Mesenchymal stem cell (in vitro differentiated cells and primary cell): Measurements from ENCODE around the gene MED8.
"Not testable (repeated sequence)": the region's sequence is repeated elsewhere in the genome, so short reads cannot be mapped to it uniquely, and the experiment has no call there.

Experiments
- DNase-seq: peaks from one replicate; pipeline ENCODE4 v3.0.0-alpha.2; 2013
- H2AFZ ChIP-seq: one replicate; pipeline ENCODE4 v1.6.1; 2013; ENCODE audit warnings: low read depth, mild to moderate bottlenecking, control low read depth, inconsistent platforms, low read length, moderate library complexity
- H2AK5ac ChIP-seq: 2 replicates; pipeline ENCODE4 v1.6.1; 2013; ENCODE audit warnings: low read length, moderate library complexity, mild to moderate bottlenecking, inconsistent platforms; ENCODE audit not compliant: severe bottlenecking
- H2BK120ac ChIP-seq: one replicate; pipeline ENCODE4 v1.6.1; 2013; ENCODE audit warnings: low read depth, mild to moderate bottlenecking, inconsistent platforms, low read length, moderate library complexity
- H2BK12ac ChIP-seq, 2 experiments: one replicate each; pipeline ENCODE4 v1.6.1; 2013; ENCODE audit warnings: inconsistent platforms in 2 of 2, low read length in 2 of 2, mild to moderate bottlenecking in 2 of 2, moderate library complexity in 2 of 2, control low read depth in 1 of 2
- H2BK15ac ChIP-seq: one replicate; pipeline ENCODE4 v1.6.1; 2013; ENCODE audit warnings: mild to moderate bottlenecking, low read depth, inconsistent platforms; ENCODE audit not compliant: poor library complexity, severe bottlenecking
- H2BK5ac ChIP-seq: 2 replicates; pipeline ENCODE4 v1.6.1; 2013; ENCODE audit warnings: low read depth, mild to moderate bottlenecking, low read length, control low read depth, inconsistent platforms; ENCODE audit not compliant: poor library complexity, severe bottlenecking
- H3K14ac ChIP-seq, 2 experiments: one replicate each; pipeline ENCODE4 v1.6.1; 2013; ENCODE audit warnings: inconsistent platforms in 2 of 2, low read length in 2 of 2, control low read depth in 1 of 2, mild to moderate bottlenecking in 1 of 2, moderate library complexity in 1 of 2
- H3K18ac ChIP-seq, 2 experiments: one replicate each; pipeline ENCODE4 v1.6.1; 2013; ENCODE audit warnings: inconsistent platforms in 2 of 2, low read length in 2 of 2, control low read depth in 1 of 2, low read depth in 1 of 2, mild to moderate bottlenecking in 1 of 2
- H3K23ac ChIP-seq, 2 experiments: one replicate each; pipeline ENCODE4 v1.6.1; 2013; ENCODE audit warnings: inconsistent platforms in 2 of 2, low read length in 2 of 2, mild to moderate bottlenecking in 2 of 2, moderate library complexity in 2 of 2, control low read depth in 1 of 2
- H3K27ac ChIP-seq: 2 replicates; pipeline ENCODE4 v1.5.1; 2013; ENCODE audit warnings: mild to moderate bottlenecking, moderate library complexity, low read length, control low read depth, inconsistent platforms; ENCODE audit not compliant: poor library complexity, severe bottlenecking
- H3K27me3 ChIP-seq, 2 experiments: 2 replicates each; pipeline versions ENCODE4 v1.6.1 to v1.7.0; 2013; ENCODE audit warnings: low read length in 2 of 2, mild to moderate bottlenecking in 2 of 2, moderate library complexity in 2 of 2, control low read depth in 1 of 2, inconsistent platforms in 1 of 2; ENCODE audit not compliant: control insufficient read depth in 1 of 2, insufficient read depth in 1 of 2
- H3K36me3 ChIP-seq, 2 experiments: 2 replicates each; pipeline versions ENCODE4 v1.6.1 to v1.7.0; 2013; ENCODE audit warnings: low read length in 2 of 2, control low read depth in 1 of 2, inconsistent platforms in 1 of 2, low read depth in 1 of 2, mild to moderate bottlenecking in 1 of 2; ENCODE audit not compliant: insufficient read depth in 2 of 2, control insufficient read depth in 1 of 2
- H3K4ac ChIP-seq, 2 experiments: one replicate each; pipeline ENCODE4 v1.6.1; 2013; ENCODE audit warnings: inconsistent platforms in 2 of 2, low read length in 2 of 2, mild to moderate bottlenecking in 2 of 2, moderate library complexity in 2 of 2, control low read depth in 1 of 2, low read depth in 1 of 2
- H3K4me1 ChIP-seq: 2 replicates; pipeline ENCODE4 v1.6.1; 2013; ENCODE audit warnings: low read depth, low read length, control low read depth; ENCODE audit not compliant: control insufficient read depth, insufficient read depth
- H3K4me2 ChIP-seq: 2 replicates; pipeline ENCODE4 v1.6.1; 2013; ENCODE audit warnings: low read length, mild to moderate bottlenecking, inconsistent platforms; ENCODE audit not compliant: poor library complexity, severe bottlenecking
- H3K4me3 ChIP-seq, 2 experiments: 2 replicates each; pipeline versions ENCODE4 v1.5.1 to v1.7.0; 2013; ENCODE audit warnings: low read length in 2 of 2, mild to moderate bottlenecking in 2 of 2, control low read depth in 1 of 2, low read depth in 1 of 2; ENCODE audit not compliant: insufficient read depth in 1 of 2
- H3K79me1 ChIP-seq: replicated peaks from 2 replicates; pipeline ENCODE4 v1.6.1; 2013; ENCODE audit warnings: mild to moderate bottlenecking, control low read depth, low read length, inconsistent platforms; ENCODE audit not compliant: poor library complexity, severe bottlenecking
- H3K9ac ChIP-seq: 2 replicates; pipeline ENCODE4 v1.7.0; 2013; ENCODE audit warnings: mild to moderate bottlenecking, low read length, moderate library complexity
- H3K9me3 ChIP-seq: 2 replicates; pipeline ENCODE4 v1.7.0; 2013; ENCODE audit warnings: mild to moderate bottlenecking, low read length; ENCODE audit not compliant: control insufficient read depth
- H4K8ac ChIP-seq: one replicate; pipeline ENCODE4 v1.6.1; 2013; ENCODE audit warnings: inconsistent platforms, mild to moderate bottlenecking, low read length, moderate library complexity
- H4K91ac ChIP-seq: one replicate; pipeline ENCODE4 v1.6.1; 2013; ENCODE audit warnings: mild to moderate bottlenecking, low read length, inconsistent platforms
- WGBS: methylation state at CpG from one replicate; pipeline ENCODE4 v1.1.7; 2013; ENCODE audit warnings: mixed read lengths; 5-methylcytosine and 5-hydroxymethylcytosine counted together

The MED8 gene

GRCh38 chr1:43372172-43372571, 17.4 kb downstream of the MED8 start:
- WGBS = 74% methylated on average over 3 of the region's 5 CpGs
- Histone ChIP-seq H2BK5ac (no peak overlapping the region), H2BK12ac (no peak overlapping the region), H3K14ac (no peak overlapping the region), H3K4ac (no peak overlapping the region), H3K27ac (no peak overlapping the region), H3K4me3 (no peak overlapping the region), H3K79me1 (peaks cover 7% of the 10 kb centered on the region), H3K9me3 (no peaks in the 10 kb centered on the region), H3K4me2 (no peak overlapping the region), H3K9ac (no peak overlapping the region), H2BK120ac (no peak overlapping the region), H3K18ac (no peak overlapping the region), H3K4me1 (peaks cover 6% of the 10 kb centered on the region), H3K23ac (no peak overlapping the region), H4K91ac (no peak overlapping the region), H3K36me3 (peaks cover 0 to 10% of the 10 kb centered on the region in 2 experiments), H2BK15ac (no peak overlapping the region), H2AFZ (no peak overlapping the region), H2AK5ac (no peak overlapping the region), H3K27me3 (no peaks in the 10 kb centered on the region), H4K8ac (no peak overlapping the region)
- DNase-seq = no peak

GRCh38 chr1:43370564-43370963, 19.0 kb downstream of the MED8 start:
- H3K23ac ChIP-seq = no peak overlapping the region
- no peak overlapping the region for H2BK120ac ChIP-seq
- H3K4ac ChIP-seq = no peak overlapping the region
- no peak overlapping the region for H3K14ac ChIP-seq
- no peak overlapping the region for H3K4me3 ChIP-seq
- H3K27ac ChIP-seq = no peak overlapping the region
- no peaks in the 10 kb centered on the region for H3K9me3 ChIP-seq
- no peak overlapping the region for H2AK5ac ChIP-seq
- peaks cover 22% of the 10 kb centered on the region for H3K4me1 ChIP-seq
- H3K18ac ChIP-seq = no peak overlapping the region
- no peak for DNase-seq
- H2BK5ac ChIP-seq = no peak overlapping the region
- 95% methylated on average over 4 of the region's 4 CpGs for WGBS
- H2BK15ac ChIP-seq = no peak overlapping the region
- no peak overlapping the region for H2BK12ac ChIP-seq
- peaks cover 13% of the 10 kb centered on the region for H3K79me1 ChIP-seq
- H4K91ac ChIP-seq = no peak overlapping the region
- no peaks in the 10 kb centered on the region for H3K27me3 ChIP-seq
- H2AFZ ChIP-seq = no peak overlapping the region
- H3K9ac ChIP-seq = no peak overlapping the region
- H4K8ac ChIP-seq = no peak overlapping the region
- peaks cover 3 to 4% of the 10 kb centered on the region in 2 experiments for H3K36me3 ChIP-seq
- H3K4me2 ChIP-seq = no peak overlapping the region

- not testable (repeated sequence) for H2AFZ ChIP-seq, H3K4me2 ChIP-seq, H3K9me3 ChIP-seq, H3K18ac ChIP-seq, H2BK15ac ChIP-seq, H3K4ac ChIP-seq, H2BK12ac ChIP-seq, H2BK5ac ChIP-seq, H3K23ac ChIP-seq, H3K4me3 ChIP-seq, H2AK5ac ChIP-seq, H3K27me3 ChIP-seq, H3K9ac ChIP-seq, H4K8ac ChIP-seq, DNase-seq, H2BK120ac ChIP-seq, H3K14ac ChIP-seq, H4K91ac ChIP-seq, H3K27ac ChIP-seq
- Histone ChIP-seq H3K36me3 (peaks cover 11 to 12% of the 10 kb centered on the region in 2 experiments), H3K4me1 (peaks cover 24% of the 10 kb centered on the region), H3K79me1 (peaks cover 14% of the 10 kb centered on the region)
- 97% methylated on average over 4 of the region's 6 CpGs for WGBS
These were observed 19.8 kb downstream of the MED8 start for GRCh38 chr1:43369779-43370178.

GRCh38 chr1:43368646-43369020, 21.0 kb downstream of the MED8 start:
- H2BK5ac ChIP-seq = no peak overlapping the region
- peaks cover 22 to 24% of the 10 kb centered on the region in 2 experiments for H3K36me3 ChIP-seq
- no peak overlapping the region for H2BK12ac ChIP-seq
- H2BK15ac ChIP-seq = no peak overlapping the region
- H3K27me3 ChIP-seq = no peaks in the 10 kb centered on the region
- peaks cover 24% of the 10 kb centered on the region for H3K4me1 ChIP-seq
- no peak for DNase-seq
- peak overlapping the region in 1 of 2 experiments; percentile 97 for H3K4me3 ChIP-seq
- H4K8ac ChIP-seq = no peak overlapping the region
- H3K9me3 ChIP-seq = no peaks in the 10 kb centered on the region
- H2AK5ac ChIP-seq = peak overlapping the region; percentile 11
- H3K18ac ChIP-seq = peak overlapping the region in 1 of 2 experiments; percentile 25
- H2AFZ ChIP-seq = no peak overlapping the region
- H3K14ac ChIP-seq = no peak overlapping the region
- peaks cover 15% of the 10 kb centered on the region for H3K79me1 ChIP-seq
- H4K91ac ChIP-seq = no peak overlapping the region
- 4% methylated on average over 5 of the region's 6 CpGs for WGBS
- H3K4ac ChIP-seq = peak overlapping the region in 1 of 2 experiments; percentile 34
- H3K4me2 ChIP-seq = peak overlapping the region; percentile 77
- H3K23ac ChIP-seq = no peak overlapping the region
- H3K9ac ChIP-seq = peak overlapping the region; percentile 93
- H3K27ac ChIP-seq = peak overlapping the region; percentile 67
- H2BK120ac ChIP-seq = no peak overlapping the region
